C4-2B (cell line): ENCODE data around the gene CALCOCO1.

Experiments used
- CTCF ChIP-seq: fragments of 450-650 bp; conservative IDR thresholded peaks from 2 replicates; pipeline ENCODE4 v1.5.1; 2017; ENCODE audit warnings: mild to moderate bottlenecking
- ZFX ChIP-seq: fragments of 450-650 bp; IDR thresholded peaks from 2 replicates; pipeline ENCODE4 v1.6.1; 2017

- TF ChIP-seq CTCF (no peak), ZFX (no peak)
These were observed 12.2 kb upstream of the CALCOCO1 start for GRCh38 chr12:53739214-53740129.
